NCI-H187 treated with DMSO at 0.1 percent for 48 hours (cell line): ENCODE results near the gene ALDH16A1.
A peak's percentile ranks its signal among the peaks of the same experiment; 100 is the strongest.
"Not testable (repeated sequence)": the region's sequence is repeated elsewhere in the genome, so short reads cannot be mapped to it uniquely, and the experiment has no call there.

ENCODE experiments used
- DNase-seq: peaks from one replicate; lab custom pipeline; 2025; lab: John Stamatoyannopoulos, UW

The ALDH16A1 gene

GRCh38 chr19:49465371-49465770, 12.3 kb downstream of the ALDH16A1 start:
- DNase-seq = no peak

GRCh38 chr19:49468199-49468598, 15.2 kb downstream of the ALDH16A1 start:
- DNase-seq = no peak

GRCh38 chr19:49468746-49469447, 15.9 kb downstream of the ALDH16A1 start:
- peak; percentile 90 for DNase-seq

GRCh38 chr19:49469828-49470614, 17.0 kb downstream of the ALDH16A1 start:
- no peak for DNase-seq

GRCh38 chr19:49470615-49470978, 17.6 kb downstream of the ALDH16A1 start:
- DNase-seq = no peak

GRCh38 chr19:49472936-49473335, 19.9 kb downstream of the ALDH16A1 start:
- no peak for DNase-seq

- DNase-seq = not testable (repeated sequence)
Measured at GRCh38 chr19:49473501-49473867, 20.5 kb downstream of the ALDH16A1 start.

GRCh38 chr19:49473868-49474541, 21.0 kb downstream of the ALDH16A1 start, which contains the start of gene FLT3LG:
Gene FLT3LG, plus strand, starts transcription at chr19:49474215. Its CDS starts 425 bp downstream, at chr19:49474640.
- no peak for DNase-seq

- no peak for DNase-seq
Measured at GRCh38 chr19:49474542-49474924, 21.5 kb downstream of the ALDH16A1 start.

GRCh38 chr19:49475191-49475917, 22.3 kb downstream of the ALDH16A1 start:
- DNase-seq = no peak

GRCh38 chr19:49475995-49476880, 23.2 kb downstream of the ALDH16A1 start:
- no peak for DNase-seq

GRCh38 chr19:49479975-49480628, 27.1 kb downstream of the ALDH16A1 start:
- no peak for DNase-seq

- DNase-seq = no peak
Measured at GRCh38 chr19:49481020-49481683, 28.1 kb downstream of the ALDH16A1 start.

GRCh38 chr19:49486232-49486631, 33.2 kb downstream of the ALDH16A1 start:
- no peak for DNase-seq

- no peak for DNase-seq
Measured at GRCh38 chr19:49486710-49487276, 33.8 kb downstream of the ALDH16A1 start.

- peak; percentile 89 for DNase-seq
Measured at GRCh38 chr19:49487277-49488045, 34.4 kb downstream of the ALDH16A1 start, which contains the start of gene RPL13A. Gene RPL13A, plus strand, starts transcription at chr19:49487608. Its CDS starts 22 bp downstream, at chr19:49487630.

- no peak for DNase-seq
Measured at GRCh38 chr19:49488046-49488862, 35.2 kb downstream of the ALDH16A1 start.
